ENCODE data around the gene AP1S3. TPM values are rescaled to one million over a fixed set of nuclear protein-coding genes. Genes with fewer than 3 reads are reported as not detected.

The AP1S3 gene
- total and polyA plus RNA-seq, 8 donors = 1.9 to 8.5 (median 3.8) TPM

DNA sequence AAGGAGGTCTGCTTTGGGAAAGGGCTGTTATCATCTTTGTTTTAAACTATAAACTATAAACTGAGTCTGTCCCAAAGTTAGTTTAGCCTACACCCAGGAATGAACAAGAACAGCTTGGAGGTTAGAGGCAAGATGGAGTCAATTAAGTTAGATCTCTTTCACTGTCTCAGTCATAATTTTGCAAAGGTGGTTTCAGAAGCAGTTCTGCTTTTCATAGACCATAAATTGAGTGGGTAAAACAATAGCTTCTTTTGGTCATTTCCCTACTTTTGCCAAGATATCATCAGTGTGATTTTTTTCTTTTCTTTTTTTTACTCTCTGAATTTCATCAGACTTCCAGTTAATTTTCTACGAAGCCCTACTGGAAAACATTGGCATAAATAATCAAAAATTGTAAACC is 117.0 kb downstream of the AP1S3 start:
- FAIRE-seq = no peak
- intact Hi-C loops (cut with DNase I) = no loop called here
- no peak for DNase-seq
- TF ChIP-seq, protein P1, sequence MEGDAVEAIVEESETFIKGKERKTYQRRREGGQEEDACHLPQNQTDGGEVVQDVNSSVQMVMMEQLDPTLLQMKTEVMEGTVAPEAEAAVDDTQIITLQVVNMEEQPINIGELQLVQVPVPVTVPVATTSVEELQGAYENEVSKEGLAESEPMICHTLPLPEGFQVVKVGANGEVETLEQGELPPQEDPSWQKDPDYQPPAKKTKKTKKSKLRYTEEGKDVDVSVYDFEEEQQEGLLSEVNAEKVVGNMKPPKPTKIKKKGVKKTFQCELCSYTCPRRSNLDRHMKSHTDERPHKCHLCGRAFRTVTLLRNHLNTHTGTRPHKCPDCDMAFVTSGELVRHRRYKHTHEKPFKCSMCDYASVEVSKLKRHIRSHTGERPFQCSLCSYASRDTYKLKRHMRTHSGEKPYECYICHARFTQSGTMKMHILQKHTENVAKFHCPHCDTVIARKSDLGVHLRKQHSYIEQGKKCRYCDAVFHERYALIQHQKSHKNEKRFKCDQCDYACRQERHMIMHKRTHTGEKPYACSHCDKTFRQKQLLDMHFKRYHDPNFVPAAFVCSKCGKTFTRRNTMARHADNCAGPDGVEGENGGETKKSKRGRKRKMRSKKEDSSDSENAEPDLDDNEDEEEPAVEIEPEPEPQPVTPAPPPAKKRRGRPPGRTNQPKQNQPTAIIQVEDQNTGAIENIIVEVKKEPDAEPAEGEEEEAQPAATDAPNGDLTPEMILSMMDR (IDR thresholded peaks at IDR 0.05) = no peak
- ATAC-seq = no peak
- no peak overlapping the region for H3K27ac ChIP-seq
- H3K4me3 ChIP-seq = no peak overlapping the region
- H3K4me1 ChIP-seq = no peaks in the 10 kb centered on the region
- no peaks in the 10 kb centered on the region for H3K36me3 ChIP-seq
- no peaks in the 10 kb centered on the region for H3K27me3 ChIP-seq
- WGBS, 2 donors = 69 to 85% methylated on average over 1 of the region's 1 CpG
- H3K9me3 ChIP-seq = no peaks in the 10 kb centered on the region

DNA sequence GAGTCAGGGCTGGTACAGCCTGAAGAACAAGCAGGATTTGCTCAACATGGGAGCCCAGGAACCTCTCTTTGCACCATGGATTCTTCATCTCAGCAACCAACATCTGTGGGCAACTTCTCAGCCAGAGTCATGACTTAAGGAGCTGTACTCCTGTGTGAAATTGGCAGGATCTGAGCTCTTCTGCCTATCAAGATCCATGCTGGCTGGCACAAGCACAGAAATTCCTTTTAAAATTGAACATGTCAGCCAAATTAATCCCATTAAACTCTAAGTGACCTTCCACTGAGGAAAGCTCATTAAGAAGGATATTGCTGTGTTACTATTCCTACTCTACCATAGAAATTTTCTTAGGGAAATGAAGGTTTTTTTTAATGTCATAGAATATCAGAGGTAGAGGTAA is 124.7 kb downstream of the AP1S3 start:
- Histone ChIP-seq H3K4me1 (peaks cover 0 to 6% (median 0%) of the 10 kb centered on the region in 3 donors), H3K27me3 (no peaks in the 10 kb centered on the region), H3K27ac (no peak overlapping the region), H3K4me3 (no peak overlapping the region), H3K9me3 (no peaks in the 10 kb centered on the region), H3K36me3 (no peaks in the 10 kb centered on the region)
- intact Hi-C loops (cut with DNase I) = no loop called here
- ATAC-seq (no peak), DNase-seq (no peak), FAIRE-seq (no peak)
- TF ChIP-seq, protein P1 (IDR thresholded peaks at IDR 0.05) = no peak

DNA sequence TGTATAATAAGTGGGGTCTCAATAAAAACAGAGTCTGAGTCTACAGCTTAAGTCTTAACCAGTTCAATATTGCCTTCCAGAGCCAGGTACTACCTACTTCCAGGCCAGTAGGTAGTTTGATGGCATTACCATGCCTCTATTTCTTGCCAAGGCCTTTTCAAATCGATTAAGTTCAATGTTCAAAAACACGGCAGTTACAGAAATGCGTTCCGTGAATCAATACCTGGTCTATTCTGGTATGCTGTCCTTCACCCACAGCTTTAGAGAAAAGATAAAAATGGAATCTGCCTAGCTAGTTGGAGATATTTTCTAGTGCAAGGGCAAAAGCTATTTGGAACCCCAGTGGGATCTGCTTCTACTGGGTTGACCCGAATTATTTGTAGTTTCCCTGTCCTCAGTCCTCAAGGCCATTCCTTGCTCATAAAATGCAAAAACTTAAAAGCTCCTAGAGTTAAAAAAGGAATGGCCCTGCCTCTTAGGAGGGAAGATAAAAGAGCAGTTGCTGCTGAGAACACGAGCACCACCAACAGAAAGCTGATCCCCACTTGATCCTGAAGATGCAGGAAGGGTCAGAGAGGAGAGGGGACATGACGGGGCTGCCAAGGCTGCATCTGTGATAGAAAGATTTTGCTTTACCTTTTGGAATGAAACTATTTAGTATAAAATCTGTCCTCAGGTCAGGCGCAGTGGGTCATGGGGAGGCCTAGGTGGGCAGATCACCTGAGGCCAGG is 125.6 kb downstream of the AP1S3 start:
- ATAC-seq (peak in 3 of 4 donors; percentile 46 to 85 (median 70)), FAIRE-seq (no peak), DNase-seq (no peak)
- no peaks in the 10 kb centered on the region for H3K9me3 ChIP-seq
- TF ChIP-seq, protein P1 (IDR thresholded peaks at IDR 0.05) = no peak
- no peak overlapping the region for H3K27ac ChIP-seq
- intact Hi-C loops (cut with DNase I) = no loop called here
- H3K4me3 ChIP-seq = no peak overlapping the region
- peaks cover 0 to 6% (median 0%) of the 10 kb centered on the region in 3 donors for H3K4me1 ChIP-seq
- H3K36me3 ChIP-seq = no peaks in the 10 kb centered on the region
- WGBS, 2 donors = 49 to 66% methylated on average over 8 of the region's 8 CpGs
- no peaks in the 10 kb centered on the region for H3K27me3 ChIP-seq

Other genes starting within 250 kb of the AP1S3 start
- 10 to 100 TPM in 3 of 6 donors, 1 to 10 TPM in 3; 4.4 to 43.3 (median 9.3) TPM for gene SCG2, start 235.2 kb downstream of the AP1S3 start, total RNA-seq
- gene SCG2, start 235.2 kb downstream of the AP1S3 start, polyA plus RNA-seq = 100 to 1,000 TPM in 1 of 2 donors, 10 to 100 TPM in 1; 30.0 to 189 TPM
- gene WDFY1, start 107.8 kb upstream of the AP1S3 start, total RNA-seq = 10 to 100 TPM; 13.5 to 25.9 (median 17.1) TPM
- gene WDFY1, start 107.8 kb upstream of the AP1S3 start, polyA plus RNA-seq = 1 to 10 TPM; 5.5 to 8.2 TPM
- gene MRPL44, start 119.9 kb upstream of the AP1S3 start, total RNA-seq = 10 to 100 TPM in 3 of 6 donors, 1 to 10 TPM in 3; 6.8 to 11.5 (median 9.6) TPM
- gene MRPL44, start 119.9 kb upstream of the AP1S3 start, polyA plus RNA-seq = 10 to 100 TPM in 1 of 2 donors, 1 to 10 TPM in 1; 5.9 to 12.7 TPM
- gene SERPINE2, start 201.7 kb upstream of the AP1S3 start, total RNA-seq = 10 to 100 TPM in 1 of 6 donors, 1 to 10 TPM in 5; 1.0 to 14.8 (median 2.3) TPM
- gene SERPINE2, start 201.7 kb upstream of the AP1S3 start, polyA plus RNA-seq = 10 to 100 TPM in 1 of 2 donors, 1 to 10 TPM in 1; 2.8 to 10.1 TPM